Skeletal muscle tissue (tissue), 4 donors: ENCODE results near the gene GID8. TPM values are rescaled to one million over a fixed set of nuclear protein-coding genes. Genes with fewer than 3 reads are reported as not detected.

Source experiments
- H3K27ac ChIP-seq: one replicate; pipeline ENCODE4 v1.7.0; 2013; ENCODE audit warnings: mild to moderate bottlenecking, low read depth, low read length, inconsistent platforms
- H3K27me3 ChIP-seq, 3 donors: one replicate each; pipeline ENCODE4 v1.7.0; 2013; ENCODE audit warnings: low read length in 3 of 3; ENCODE audit not compliant: control insufficient read depth in 3 of 3, insufficient read depth in 3 of 3
- H3K36me3 ChIP-seq, 3 donors: one replicate each; pipeline ENCODE4 v1.7.0; 2013; ENCODE audit warnings: low read length in 3 of 3; ENCODE audit not compliant: control insufficient read depth in 3 of 3, insufficient read depth in 3 of 3
- H3K4me1 ChIP-seq, 3 donors: one replicate each; pipeline ENCODE4 v1.7.0; 2013; ENCODE audit warnings: low read length in 3 of 3, mild to moderate bottlenecking in 3 of 3; ENCODE audit not compliant: control insufficient read depth in 3 of 3, insufficient read depth in 3 of 3
- H3K4me3 ChIP-seq, 3 donors: one replicate each; pipeline ENCODE4 v1.7.0; 2013; ENCODE audit warnings: low read length in 3 of 3
- H3K9ac ChIP-seq, 3 donors: one replicate each; pipeline ENCODE4 v1.7.0; 2013; ENCODE audit warnings: low read length in 3 of 3, mild to moderate bottlenecking in 3 of 3, moderate library complexity in 2 of 3, low read depth in 1 of 3
- H3K9me3 ChIP-seq, 3 donors: one replicate each; pipeline ENCODE4 v1.7.0; 2013; ENCODE audit warnings: low read length in 3 of 3; ENCODE audit not compliant: control insufficient read depth in 3 of 3
- total RNA-seq: library from RNA; depleted of rRNA; stranded (reverse); fragments of >200 nt; gene quantifications from one replicate; pipeline ENCODE4 v1.2.3, GENCODE V29; 2014
- donor health status: Osteomylitis.

Gene GID8
- total RNA-seq, 1 donor from 2014 or later: 28.7 TPM

DNA sequence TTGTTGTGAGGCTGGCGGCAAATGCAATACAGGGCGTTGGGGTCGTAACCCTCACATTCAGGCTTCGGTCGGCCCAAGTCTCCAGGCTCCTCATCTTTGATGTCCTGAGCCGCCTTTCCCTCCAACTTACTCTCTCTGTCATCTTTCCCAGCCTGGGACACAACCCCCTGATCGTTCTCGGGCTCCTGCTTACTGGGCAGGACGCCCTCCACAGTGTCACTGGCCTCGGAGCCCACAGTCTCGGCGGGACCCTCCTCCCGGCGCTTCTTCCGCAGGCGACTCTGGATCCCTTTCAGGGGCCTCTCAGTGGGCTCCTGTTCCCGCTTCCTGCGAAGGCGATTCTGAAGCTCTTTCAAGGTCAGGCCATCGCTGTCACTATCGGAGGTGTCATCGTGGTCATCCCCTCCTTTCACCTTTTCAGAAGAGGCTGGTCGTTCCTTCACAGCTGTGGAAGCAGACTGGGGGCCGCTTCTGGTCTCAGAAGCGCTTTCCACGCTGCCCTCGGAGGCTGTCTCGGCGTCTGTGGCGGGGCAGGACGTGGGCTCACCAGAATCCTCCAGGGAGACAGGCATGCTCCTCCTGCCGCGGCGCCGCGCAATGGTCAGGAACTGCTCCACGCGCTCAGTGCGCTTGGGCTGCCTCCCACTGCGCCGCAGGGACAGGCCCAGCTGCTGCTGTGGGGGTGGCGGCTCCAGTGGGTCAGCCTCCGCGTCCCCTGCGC lies 27.0 kb upstream of the GID8 start:
- peaks cover 25 to 27% (median 26%) of the 10 kb centered on the region in 3 donors for H3K4me1 ChIP-seq
- H3K4me3 ChIP-seq: no peak overlapping the region
- no peak overlapping the region for H3K9ac ChIP-seq
- peaks cover 57 to 67% (median 61%) of the 10 kb centered on the region in 3 donors for H3K36me3 ChIP-seq
- H3K27ac ChIP-seq: no peak overlapping the region
- no peaks in the 10 kb centered on the region for H3K27me3 ChIP-seq
- no peaks in the 10 kb centered on the region for H3K9me3 ChIP-seq

DNA sequence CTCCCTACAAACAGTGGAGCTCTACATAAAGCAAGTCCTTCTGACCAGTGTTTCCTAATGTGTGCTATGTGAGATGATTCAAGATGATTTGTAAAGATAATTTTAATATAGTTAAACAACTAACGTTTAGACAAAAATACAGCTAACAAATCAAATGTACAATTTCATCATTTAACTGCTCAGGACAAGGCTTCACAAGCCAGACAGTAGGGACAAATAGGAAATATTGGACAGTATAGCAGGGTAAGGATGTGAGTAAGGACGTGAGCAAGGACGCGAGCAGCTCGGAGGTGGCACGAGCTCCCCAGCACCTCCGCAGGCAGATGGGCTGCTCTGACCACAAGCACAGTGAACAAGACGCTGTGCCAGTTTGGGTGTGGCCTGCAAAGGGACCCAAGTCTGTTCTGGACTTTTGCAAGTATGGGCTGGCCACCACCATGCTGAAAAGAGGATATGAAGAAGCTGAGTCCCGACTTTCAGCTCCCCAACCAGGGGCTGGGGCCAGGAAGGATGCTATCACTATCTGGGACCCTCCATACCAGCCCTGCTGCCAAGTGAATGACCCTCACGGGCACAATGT lies 26.2 kb upstream of the GID8 start:
- Histone ChIP-seq H3K4me1 (peaks cover 20 to 30% (median 23%) of the 10 kb centered on the region in 3 donors), H3K27ac (no peak overlapping the region), H3K4me3 (no peak overlapping the region), H3K27me3 (no peaks in the 10 kb centered on the region), H3K9me3 (no peaks in the 10 kb centered on the region), H3K36me3 (peaks cover 48 to 59% (median 52%) of the 10 kb centered on the region in 3 donors), H3K9ac (no peak overlapping the region)

DNA sequence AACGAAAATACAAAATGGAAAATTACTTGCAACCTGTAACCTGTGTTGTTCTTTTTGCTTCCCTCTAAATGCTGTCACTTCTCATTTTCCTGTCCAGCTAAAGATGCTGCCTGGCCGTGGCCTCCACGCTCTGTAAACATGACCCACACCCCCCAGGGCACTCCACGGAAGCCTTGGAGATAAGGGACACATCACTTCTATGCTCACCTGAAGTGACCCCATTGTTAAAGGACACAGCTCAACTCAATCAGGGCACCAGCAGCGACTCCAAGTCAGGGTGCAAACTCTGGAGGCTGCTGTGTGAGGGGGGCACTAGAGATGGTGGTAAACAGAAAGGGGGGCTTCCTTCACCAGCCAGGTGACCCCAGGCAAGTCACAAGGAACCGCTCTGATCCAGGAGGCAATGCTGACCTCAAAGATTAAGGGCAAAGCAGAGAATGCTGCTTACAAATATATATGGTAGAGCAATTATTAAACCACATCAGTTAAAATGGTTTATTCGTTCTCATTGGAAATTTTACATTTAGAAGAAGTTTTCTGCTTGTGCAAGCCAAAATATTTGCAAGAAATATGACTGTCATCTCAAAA lies 24.8 kb upstream of the GID8 start:
- Histone ChIP-seq H3K4me3 (no peak overlapping the region), H3K36me3 (peaks cover 39 to 47% (median 43%) of the 10 kb centered on the region in 3 donors), H3K27me3 (no peaks in the 10 kb centered on the region), H3K9me3 (no peaks in the 10 kb centered on the region), H3K9ac (no peak overlapping the region), H3K4me1 (peaks cover 32 to 43% (median 36%) of the 10 kb centered on the region in 3 donors), H3K27ac (no peak overlapping the region)

DNA sequence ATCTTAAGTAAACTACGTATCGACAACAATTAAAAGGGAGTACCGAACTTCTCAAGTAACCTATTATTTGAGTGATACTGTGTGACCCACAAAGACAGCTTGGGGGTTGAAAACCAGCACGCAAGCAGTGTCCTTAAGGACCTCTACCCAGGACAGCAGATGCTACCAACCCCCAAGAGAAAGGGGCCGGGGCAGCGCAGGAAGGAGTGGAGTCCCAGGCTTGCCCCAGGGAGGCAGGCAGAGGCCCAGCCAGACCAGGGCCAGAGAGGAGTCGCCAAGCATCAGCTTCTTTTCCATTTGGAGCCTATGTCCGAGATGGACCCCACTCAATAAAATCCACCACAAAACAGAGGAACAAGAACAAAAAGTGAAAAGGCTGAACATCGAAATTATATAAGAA lies 23.5 kb upstream of the GID8 start:
- Histone ChIP-seq H3K27ac (no peak overlapping the region), H3K36me3 (peaks cover 26 to 34% (median 30%) of the 10 kb centered on the region in 3 donors), H3K9me3 (no peaks in the 10 kb centered on the region), H3K9ac (peak overlapping the region; percentile 15 to 47 (median 33)), H3K4me1 (peaks cover 42 to 54% (median 47%) of the 10 kb centered on the region in 3 donors), H3K4me3 (no peak overlapping the region), H3K27me3 (no peaks in the 10 kb centered on the region)

DNA sequence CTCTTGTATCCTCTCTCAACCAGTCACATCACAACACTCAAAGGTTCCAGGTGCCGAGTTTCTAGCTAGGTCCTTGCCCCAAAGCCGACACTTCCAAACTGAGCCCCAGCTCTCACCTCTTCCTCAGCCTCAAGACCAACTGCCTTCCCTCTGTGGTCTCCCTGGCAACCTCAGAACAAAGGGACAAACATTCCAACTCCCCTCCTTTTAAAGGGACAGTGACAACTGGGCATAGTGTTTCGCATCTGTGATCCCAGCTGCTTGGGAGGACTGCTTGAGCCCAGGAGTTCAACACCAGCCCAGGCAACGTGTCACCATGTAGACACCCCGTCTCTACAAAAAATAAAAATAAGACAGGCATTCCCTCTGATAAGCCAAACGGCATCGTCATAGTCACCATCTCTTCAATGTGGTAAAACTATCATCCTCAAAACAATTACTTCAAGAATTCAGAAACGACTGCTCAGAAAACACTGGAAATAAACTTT lies 22.9 kb upstream of the GID8 start:
- H3K9me3 ChIP-seq: no peaks in the 10 kb centered on the region
- H3K4me3 ChIP-seq: peak overlapping the region in 1 of 3 donors; percentile 24
- H3K4me1 ChIP-seq: peaks cover 44 to 60% (median 52%) of the 10 kb centered on the region in 3 donors
- H3K27ac ChIP-seq: no peak overlapping the region
- H3K9ac ChIP-seq: peak overlapping the region in 1 of 3 donors; percentile 8
- peaks cover 22 to 28% (median 25%) of the 10 kb centered on the region in 3 donors for H3K36me3 ChIP-seq
- no peaks in the 10 kb centered on the region for H3K27me3 ChIP-seq

DNA sequence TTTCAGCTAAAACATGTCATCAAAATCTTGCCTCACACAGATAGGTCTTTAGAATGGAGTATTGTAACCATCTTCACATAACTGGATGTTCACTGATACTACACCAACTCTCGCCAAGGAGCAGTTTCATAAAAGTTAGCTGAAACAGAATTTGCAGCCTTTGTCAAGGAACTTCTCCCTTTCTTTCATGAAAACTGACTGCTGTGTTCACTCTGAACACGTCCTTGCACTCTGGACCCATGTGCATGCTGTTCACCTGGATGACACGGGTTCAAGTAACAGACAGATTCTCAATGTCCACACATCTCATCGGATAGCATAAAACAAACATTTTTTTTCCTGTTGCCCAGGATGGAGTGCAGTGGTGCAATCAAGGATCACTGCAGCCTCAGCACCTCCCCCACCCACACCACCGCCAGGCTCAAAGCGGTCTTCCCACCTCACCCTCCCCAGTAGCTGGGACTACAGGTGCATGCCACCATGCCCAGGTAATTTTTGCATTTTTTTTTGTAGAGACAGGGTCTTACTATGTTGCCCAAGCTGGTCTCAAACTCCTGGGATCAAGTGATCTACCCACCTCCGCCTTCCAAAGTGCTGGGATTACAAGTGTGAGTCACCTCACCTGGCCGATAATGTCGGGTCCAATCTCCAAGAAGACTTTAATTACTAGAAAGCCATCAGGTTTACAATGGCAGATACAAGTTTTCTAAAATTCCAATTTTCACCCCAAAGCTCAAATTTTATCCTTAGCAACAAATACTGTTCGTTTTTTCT lies 21.1 kb upstream of the GID8 start:
- H3K9me3 ChIP-seq: no peaks in the 10 kb centered on the region
- H3K27ac ChIP-seq: no peak overlapping the region
- no peaks in the 10 kb centered on the region for H3K27me3 ChIP-seq
- no peak overlapping the region for H3K9ac ChIP-seq
- H3K36me3 ChIP-seq: peaks cover 3 to 10% (median 6%) of the 10 kb centered on the region in 3 donors
- H3K4me3 ChIP-seq: peak overlapping the region in 1 of 3 donors; percentile 41
- H3K4me1 ChIP-seq: peaks cover 59 to 74% (median 64%) of the 10 kb centered on the region in 3 donors

DNA sequence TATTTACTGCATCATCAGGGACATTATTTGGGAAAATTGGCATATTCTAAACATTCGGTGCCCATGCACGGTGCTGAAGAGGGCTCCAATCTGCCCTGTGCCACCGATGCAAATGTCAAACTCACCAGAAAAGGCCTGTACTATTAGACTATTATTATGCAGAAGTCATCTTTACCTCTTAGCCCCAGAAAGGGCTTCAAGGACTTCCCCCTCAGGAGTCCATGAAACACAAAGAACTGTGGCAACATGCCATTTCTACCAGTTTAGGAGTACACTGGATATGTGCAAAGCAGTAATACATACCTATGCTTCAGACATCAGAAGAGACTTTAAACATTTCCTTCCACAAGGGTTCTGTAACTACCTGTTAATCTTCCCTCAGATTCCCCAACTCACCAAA lies 20.2 kb upstream of the GID8 start:
- Histone ChIP-seq H3K9ac (no peak overlapping the region), H3K27ac (no peak overlapping the region), H3K9me3 (no peaks in the 10 kb centered on the region), H3K36me3 (peaks cover 0 to 4% (median 3%) of the 10 kb centered on the region in 3 donors), H3K4me1 (peaks cover 66 to 81% (median 72%) of the 10 kb centered on the region in 3 donors), H3K4me3 (peak overlapping the region in 1 of 3 donors; percentile 41), H3K27me3 (no peaks in the 10 kb centered on the region)

DNA sequence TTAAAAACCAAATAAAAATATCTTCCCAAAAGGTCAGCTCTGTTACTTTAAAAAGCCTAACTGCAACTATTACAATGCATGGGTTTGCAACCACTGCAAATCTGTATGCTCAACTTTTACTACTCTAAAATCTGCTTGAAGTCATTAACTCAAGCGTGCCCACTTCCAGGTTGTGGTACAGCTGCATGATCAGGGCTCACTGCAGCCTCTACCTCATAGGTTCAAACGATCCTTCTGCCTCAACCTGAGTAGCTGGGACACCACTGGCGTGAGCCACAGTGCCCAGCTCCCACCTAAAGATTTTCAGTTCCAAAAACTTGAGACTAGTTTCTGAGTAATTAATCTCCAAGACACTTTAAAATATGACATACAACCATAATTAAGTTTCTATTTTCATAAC lies 19.8 kb upstream of the GID8 start:
- Histone ChIP-seq H3K27ac (no peak overlapping the region), H3K27me3 (no peaks in the 10 kb centered on the region), H3K9ac (no peak overlapping the region), H3K36me3 (peaks cover 0 to 2% (median 1%) of the 10 kb centered on the region in 3 donors), H3K4me1 (peaks cover 69 to 80% (median 72%) of the 10 kb centered on the region in 3 donors), H3K9me3 (no peaks in the 10 kb centered on the region), H3K4me3 (no peak overlapping the region)

DNA sequence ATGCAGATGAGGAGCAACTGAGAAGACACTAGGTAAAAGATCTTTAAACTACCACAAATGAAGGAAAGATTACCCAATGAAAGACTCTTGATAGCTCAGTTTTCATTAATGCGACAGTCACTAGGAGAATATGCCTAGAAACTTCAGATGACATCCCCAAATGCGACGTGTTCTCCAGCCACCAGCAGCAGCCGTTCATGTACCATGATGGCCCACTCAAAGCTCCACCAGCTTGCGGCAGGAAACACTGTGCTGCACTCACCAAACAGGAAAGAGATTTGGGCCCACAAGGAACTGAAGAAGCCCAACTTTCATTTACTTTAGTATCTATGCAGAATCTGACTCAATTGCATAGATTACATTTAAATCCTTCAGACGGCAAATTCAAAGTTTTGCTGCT lies 19.1 kb upstream of the GID8 start:
- Histone ChIP-seq H3K4me1 (peaks cover 74 to 81% (median 76%) of the 10 kb centered on the region in 3 donors), H3K4me3 (peak overlapping the region in 1 of 3 donors; percentile 44), H3K9ac (peak overlapping the region in 1 of 3 donors; percentile 3), H3K9me3 (no peaks in the 10 kb centered on the region), H3K27me3 (no peaks in the 10 kb centered on the region), H3K27ac (no peak overlapping the region), H3K36me3 (no peaks in the 10 kb centered on the region)
